ENCODE data around the gene CLMN.

- TF ChIP-seq, protein P1, sequence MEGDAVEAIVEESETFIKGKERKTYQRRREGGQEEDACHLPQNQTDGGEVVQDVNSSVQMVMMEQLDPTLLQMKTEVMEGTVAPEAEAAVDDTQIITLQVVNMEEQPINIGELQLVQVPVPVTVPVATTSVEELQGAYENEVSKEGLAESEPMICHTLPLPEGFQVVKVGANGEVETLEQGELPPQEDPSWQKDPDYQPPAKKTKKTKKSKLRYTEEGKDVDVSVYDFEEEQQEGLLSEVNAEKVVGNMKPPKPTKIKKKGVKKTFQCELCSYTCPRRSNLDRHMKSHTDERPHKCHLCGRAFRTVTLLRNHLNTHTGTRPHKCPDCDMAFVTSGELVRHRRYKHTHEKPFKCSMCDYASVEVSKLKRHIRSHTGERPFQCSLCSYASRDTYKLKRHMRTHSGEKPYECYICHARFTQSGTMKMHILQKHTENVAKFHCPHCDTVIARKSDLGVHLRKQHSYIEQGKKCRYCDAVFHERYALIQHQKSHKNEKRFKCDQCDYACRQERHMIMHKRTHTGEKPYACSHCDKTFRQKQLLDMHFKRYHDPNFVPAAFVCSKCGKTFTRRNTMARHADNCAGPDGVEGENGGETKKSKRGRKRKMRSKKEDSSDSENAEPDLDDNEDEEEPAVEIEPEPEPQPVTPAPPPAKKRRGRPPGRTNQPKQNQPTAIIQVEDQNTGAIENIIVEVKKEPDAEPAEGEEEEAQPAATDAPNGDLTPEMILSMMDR (IDR thresholded peaks at IDR 0.05 in 2 of 3, conservative IDR thresholded peaks at IDR 0.05 in 1 of 3; ENCODE audit: borderline replicate concordance in 1 of 3, insufficient read depth in 1 of 3, low read depth in 2 of 3, low read length in 2 of 3) = no peak
- TF ChIP-seq RAD21 (IDR thresholded peaks at IDR 0.05; ENCODE audit: low read depth) (no peak), EZH2 (IDR thresholded peaks at IDR 0.05) (no peak), JUND (IDR thresholded peaks at IDR 0.05) (no peak), POLR2AphosphoS5 (IDR thresholded peaks at IDR 0.05; ENCODE audit: low read depth, low read length) (no peak), POLR2A (IDR thresholded peaks at IDR 0.05; ENCODE audit: borderline replicate concordance, extremely low read depth, insufficient read depth, insufficient read length) (no peak), FOSL1 (IDR thresholded peaks at IDR 0.05; ENCODE audit: low read depth) (no peak), CEBPB (IDR thresholded peaks at IDR 0.05; ENCODE audit: low read depth) (no peak), ZNF274 (IDR thresholded peaks at IDR 0.05; ENCODE audit: low read depth, low read length) (no peak)
- TF ChIP-seq, protein P2, sequence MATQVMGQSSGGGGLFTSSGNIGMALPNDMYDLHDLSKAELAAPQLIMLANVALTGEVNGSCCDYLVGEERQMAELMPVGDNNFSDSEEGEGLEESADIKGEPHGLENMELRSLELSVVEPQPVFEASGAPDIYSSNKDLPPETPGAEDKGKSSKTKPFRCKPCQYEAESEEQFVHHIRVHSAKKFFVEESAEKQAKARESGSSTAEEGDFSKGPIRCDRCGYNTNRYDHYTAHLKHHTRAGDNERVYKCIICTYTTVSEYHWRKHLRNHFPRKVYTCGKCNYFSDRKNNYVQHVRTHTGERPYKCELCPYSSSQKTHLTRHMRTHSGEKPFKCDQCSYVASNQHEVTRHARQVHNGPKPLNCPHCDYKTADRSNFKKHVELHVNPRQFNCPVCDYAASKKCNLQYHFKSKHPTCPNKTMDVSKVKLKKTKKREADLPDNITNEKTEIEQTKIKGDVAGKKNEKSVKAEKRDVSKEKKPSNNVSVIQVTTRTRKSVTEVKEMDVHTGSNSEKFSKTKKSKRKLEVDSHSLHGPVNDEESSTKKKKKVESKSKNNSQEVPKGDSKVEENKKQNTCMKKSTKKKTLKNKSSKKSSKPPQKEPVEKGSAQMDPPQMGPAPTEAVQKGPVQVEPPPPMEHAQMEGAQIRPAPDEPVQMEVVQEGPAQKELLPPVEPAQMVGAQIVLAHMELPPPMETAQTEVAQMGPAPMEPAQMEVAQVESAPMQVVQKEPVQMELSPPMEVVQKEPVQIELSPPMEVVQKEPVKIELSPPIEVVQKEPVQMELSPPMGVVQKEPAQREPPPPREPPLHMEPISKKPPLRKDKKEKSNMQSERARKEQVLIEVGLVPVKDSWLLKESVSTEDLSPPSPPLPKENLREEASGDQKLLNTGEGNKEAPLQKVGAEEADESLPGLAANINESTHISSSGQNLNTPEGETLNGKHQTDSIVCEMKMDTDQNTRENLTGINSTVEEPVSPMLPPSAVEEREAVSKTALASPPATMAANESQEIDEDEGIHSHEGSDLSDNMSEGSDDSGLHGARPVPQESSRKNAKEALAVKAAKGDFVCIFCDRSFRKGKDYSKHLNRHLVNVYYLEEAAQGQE (IDR thresholded peaks at IDR 0.05; ENCODE audit: low read depth) = no peak
These were observed 24.7 kb downstream of the CLMN start for GRCh38 chr14:95294834-95295599.
